CD14-positive monocyte (primary cell): ENCODE results near the gene MYH7. TPM values are rescaled to one million over a fixed set of nuclear protein-coding genes. Genes with fewer than 3 reads are reported as not detected.

Source experiments
- DNase-seq, 3 donors: peaks; one replicate each; pipeline ENCODE4 v3.0.0-alpha.2; 2011 to 2022
- H2AFZ ChIP-seq: 2 replicates; pipeline ENCODE4 v1.6.0; 2012; ENCODE audit warnings: mild to moderate bottlenecking, low read depth, low read length, inconsistent platforms; ENCODE audit not compliant: insufficient read depth, poor library complexity, severe bottlenecking
- H3K27ac ChIP-seq, 2 donors: 1 replicate in 1 of 2; 2 replicates in 1 of 2; pipeline ENCODE4 v1.5.1; 2012 to 2013; ENCODE audit warnings: low read length in 2 of 2, control low read depth in 1 of 2, inconsistent platforms in 1 of 2, low read depth in 1 of 2, mild to moderate bottlenecking in 1 of 2
- H3K27me3 ChIP-seq, 2 donors: one replicate each; pipeline versions ENCODE4 v1.6.0 to v1.6.1; 2011 to 2013; ENCODE audit warnings: low read length in 2 of 2; ENCODE audit not compliant: control insufficient read depth in 2 of 2, insufficient read depth in 2 of 2
- H3K36me3 ChIP-seq, 2 donors: replicated peaks in 1 of 2; 1 replicate in 1 of 2; 2 replicates in 1 of 2; pipeline versions ENCODE4 v1.5.1 to v1.6.1; 2012 to 2013; ENCODE audit warnings: low read length in 2 of 2, control low read depth in 1 of 2, inconsistent platforms in 1 of 2, mild to moderate bottlenecking in 1 of 2; ENCODE audit not compliant: insufficient read depth in 2 of 2, control insufficient read depth in 1 of 2
- H3K4me1 ChIP-seq, 2 donors: 1 replicate in 1 of 2; 2 replicates in 1 of 2; pipeline versions ENCODE4 v1.5.1 to v1.6.1; 2012 to 2013; ENCODE audit warnings: low read length in 2 of 2, control low read depth in 1 of 2, inconsistent platforms in 1 of 2, mild to moderate bottlenecking in 1 of 2, moderate library complexity in 1 of 2; ENCODE audit not compliant: insufficient read depth in 2 of 2, control insufficient read depth in 1 of 2
- H3K4me2 ChIP-seq: replicated peaks from 2 replicates; pipeline ENCODE3; 2012; ENCODE audit warnings: low read length, moderate library complexity, mild to moderate bottlenecking; ENCODE audit not compliant: poor library complexity, severe bottlenecking; ENCODE audit errors: extremely low read depth
- H3K4me3 ChIP-seq, 3 experiments: fragments of 200-600 bp in 1 of 3; sonication (generic) in 1 of 3; replicated peaks in 1 of 3; 1 replicate in 2 of 3; 2 replicates in 1 of 3; pipeline ENCODE4 v1.5.1; 2011 to 2013; ENCODE audit warnings: low read length in 3 of 3, mild to moderate bottlenecking in 3 of 3, control low read depth in 2 of 3, low read depth in 2 of 3, inconsistent platforms in 1 of 3, moderate library complexity in 1 of 3
- H3K79me2 ChIP-seq: 2 replicates; pipeline ENCODE4 v1.6.0; 2012; ENCODE audit warnings: mild to moderate bottlenecking, control low read depth, inconsistent platforms, low read length, moderate library complexity; ENCODE audit not compliant: insufficient read depth
- H3K9ac ChIP-seq: 2 replicates; pipeline ENCODE4 v1.6.0; 2017; ENCODE audit warnings: low read length, mild to moderate bottlenecking; ENCODE audit not compliant: insufficient read depth, poor library complexity, severe bottlenecking
- H3K9me3 ChIP-seq, 2 donors: replicated peaks in 1 of 2; 1 replicate in 1 of 2; 2 replicates in 1 of 2; pipeline versions ENCODE4 v1.5.1 to v1.6.1; 2012 to 2013; ENCODE audit warnings: low read length in 2 of 2, control low read depth in 1 of 2; ENCODE audit not compliant: control insufficient read depth in 1 of 2, insufficient read depth in 1 of 2
- H4K20me1 ChIP-seq: 2 replicates; pipeline ENCODE4 v1.6.0; 2012; ENCODE audit warnings: mild to moderate bottlenecking, low read length, control low read depth, moderate library complexity; ENCODE audit not compliant: insufficient read depth
- H3K27ac Mint-ChIP-seq, 7 donors: one replicate each; pipeline ENCODE4 v1.8.0; 2020; ENCODE audit warnings: mild to moderate bottlenecking in 7 of 7, mixed read lengths in 7 of 7, moderate library complexity in 6 of 7, inconsistent platforms in 2 of 7
- H3K27me3 Mint-ChIP-seq, 3 donors: one replicate each; pipeline ENCODE4 v1.8.0; 2021 to 2022; ENCODE audit warnings: low read depth in 3 of 3, mild to moderate bottlenecking in 3 of 3, mixed read lengths in 3 of 3, moderate library complexity in 3 of 3, inconsistent platforms in 1 of 3
- H3K36me3 Mint-ChIP-seq, 2 donors: one replicate each; pipeline ENCODE4 v1.8.0; 2020; ENCODE audit warnings: mixed read lengths in 2 of 2, inconsistent platforms in 1 of 2, mild to moderate bottlenecking in 1 of 2
- H3K4me1 Mint-ChIP-seq: one replicate; pipeline ENCODE4 v1.8.0; 2020; ENCODE audit warnings: mild to moderate bottlenecking, mixed read lengths
- H3K4me3 Mint-ChIP-seq, 2 donors: one replicate each; pipeline ENCODE4 v1.8.0; 2020; ENCODE audit warnings: mild to moderate bottlenecking in 2 of 2, mixed read lengths in 2 of 2, moderate library complexity in 1 of 2
- H3K9me3 Mint-ChIP-seq, 7 donors: one replicate each; pipeline ENCODE4 v1.8.0; 2020 to 2022; ENCODE audit warnings: mixed read lengths in 7 of 7, mild to moderate bottlenecking in 6 of 7, moderate library complexity in 6 of 7, inconsistent platforms in 2 of 7
- WGBS: methylation state at CpG from one replicate; pipeline ENCODE4 v1.1.5; 2013; ENCODE audit warnings: missing lambda C conversion rate; ENCODE audit not compliant: insufficient coverage; 5-methylcytosine and 5-hydroxymethylcytosine counted together
- intact Hi-C, 2 donors: fragments of 100-400 bp; cut with micrococcal nuclease; formaldehyde crosslinking; loops; one replicate each; pipeline versions ENCODE4 v1.15.0 to v1.15.1; 2023
- polyA plus RNA-seq, 3 donors: library from polyadenylated mRNA; depleted of rRNA in 1 of 3; unstranded in 2 of 3; stranded (reverse) in 1 of 3; fragments of 300-500 nt in 2 of 3; fragments of >200 nt in 1 of 3; fragmentation: Illumina TruSeq in 2 of 3; gene quantifications; 1 replicate in 2 of 3; 2 replicates in 1 of 3; pipeline ENCODE4 v1.2.3, GENCODE V29; 2012 to 2021
- TF ChIP-seq, protein P1 (sequence below): fragments of 200-600 bp; IDR thresholded peaks from one replicate; pipeline ENCODE4 v1.8.0; 2022; ENCODE audit warnings: antibody characterized with exemption, mild to moderate bottlenecking

MYH7 gene
- polyA plus RNA-seq, 3 donors = not detected

GRCh38 chr14:23398348-23398747 lies 37.1 kb downstream of the MYH7 start:
- H2AFZ ChIP-seq = no peak overlapping the region
- H3K4me3 ChIP-seq = no peak overlapping the region
- no peaks in the 10 kb centered on the region for H4K20me1 ChIP-seq
- H3K79me2 ChIP-seq = no peaks in the 10 kb centered on the region
- no peak overlapping the region for H3K9ac ChIP-seq
- Mint-ChIP-seq H3K36me3 (no peaks in the 10 kb centered on the region), H3K4me1 (peaks cover 18% of the 10 kb centered on the region), H3K27me3 (peaks cover 3 to 6% (median 4%) of the 10 kb centered on the region in 3 donors), H3K27ac (no peak overlapping the region), H3K4me3 (no peak overlapping the region), H3K9me3 (no peaks in the 10 kb centered on the region)
- H3K4me1 ChIP-seq = peaks cover 5 to 7% of the 10 kb centered on the region in 2 donors
- TF ChIP-seq, protein P1, sequence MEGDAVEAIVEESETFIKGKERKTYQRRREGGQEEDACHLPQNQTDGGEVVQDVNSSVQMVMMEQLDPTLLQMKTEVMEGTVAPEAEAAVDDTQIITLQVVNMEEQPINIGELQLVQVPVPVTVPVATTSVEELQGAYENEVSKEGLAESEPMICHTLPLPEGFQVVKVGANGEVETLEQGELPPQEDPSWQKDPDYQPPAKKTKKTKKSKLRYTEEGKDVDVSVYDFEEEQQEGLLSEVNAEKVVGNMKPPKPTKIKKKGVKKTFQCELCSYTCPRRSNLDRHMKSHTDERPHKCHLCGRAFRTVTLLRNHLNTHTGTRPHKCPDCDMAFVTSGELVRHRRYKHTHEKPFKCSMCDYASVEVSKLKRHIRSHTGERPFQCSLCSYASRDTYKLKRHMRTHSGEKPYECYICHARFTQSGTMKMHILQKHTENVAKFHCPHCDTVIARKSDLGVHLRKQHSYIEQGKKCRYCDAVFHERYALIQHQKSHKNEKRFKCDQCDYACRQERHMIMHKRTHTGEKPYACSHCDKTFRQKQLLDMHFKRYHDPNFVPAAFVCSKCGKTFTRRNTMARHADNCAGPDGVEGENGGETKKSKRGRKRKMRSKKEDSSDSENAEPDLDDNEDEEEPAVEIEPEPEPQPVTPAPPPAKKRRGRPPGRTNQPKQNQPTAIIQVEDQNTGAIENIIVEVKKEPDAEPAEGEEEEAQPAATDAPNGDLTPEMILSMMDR = no peak
- no peaks in the 10 kb centered on the region for H3K27me3 ChIP-seq
- no peak overlapping the region for H3K27ac ChIP-seq
- intact Hi-C loops = no loop called here
- no peaks in the 10 kb centered on the region for H3K9me3 ChIP-seq
- H3K36me3 ChIP-seq = no peaks in the 10 kb centered on the region
- DNase-seq = no peak
- 88% methylated on average over 4 of the region's 4 CpGs for WGBS
- no peak overlapping the region for H3K4me2 ChIP-seq

DNA sequence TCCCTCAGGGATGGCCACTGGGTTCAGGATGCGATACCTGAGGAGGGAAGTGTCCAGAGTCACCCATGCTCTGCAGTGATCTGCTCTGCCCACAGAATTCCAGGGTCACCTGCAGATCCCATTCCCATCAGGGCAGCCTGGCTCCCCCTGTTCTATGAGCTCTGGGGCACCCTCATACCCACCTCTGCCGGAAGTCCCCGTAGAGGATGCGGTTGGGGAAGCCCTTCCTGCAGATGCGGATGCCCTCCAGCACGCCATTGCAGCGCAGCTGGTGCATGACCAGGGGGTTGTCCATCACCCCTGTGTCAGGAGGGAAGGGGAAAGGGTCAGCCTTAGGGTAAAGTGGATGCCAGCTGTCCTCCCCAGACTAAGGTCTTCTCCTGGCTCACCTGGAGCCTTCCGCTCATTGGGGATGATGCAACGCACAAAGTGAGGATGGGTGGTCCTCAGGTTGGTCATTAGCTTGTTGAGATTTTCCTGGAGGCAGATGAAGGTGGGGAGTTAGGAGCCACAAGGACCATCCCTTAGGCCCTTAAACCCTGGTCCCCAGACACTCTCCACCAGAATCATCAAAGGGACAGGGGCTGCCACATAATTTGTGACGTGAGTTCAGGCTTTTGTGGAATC lies 38.6 kb downstream of the MYH7 start:
- H3K9ac ChIP-seq = no peak overlapping the region
- H3K27me3 ChIP-seq = no peaks in the 10 kb centered on the region
- Mint-ChIP-seq H3K4me1 (peaks cover 12% of the 10 kb centered on the region), H3K36me3 (no peaks in the 10 kb centered on the region), H3K27ac (peak overlapping the region in 1 of 7 donors; percentile 16), H3K27me3 (peaks cover 6 to 8% (median 7%) of the 10 kb centered on the region in 3 donors), H3K9me3 (no peaks in the 10 kb centered on the region), H3K4me3 (no peak overlapping the region)
- no peaks in the 10 kb centered on the region for H3K36me3 ChIP-seq
- intact Hi-C loops = no loop called here
- H3K27ac ChIP-seq = no peak overlapping the region
- H3K79me2 ChIP-seq = no peaks in the 10 kb centered on the region
- WGBS = 100% methylated on average over 5 of the region's 10 CpGs
- no peak for DNase-seq
- H3K4me2 ChIP-seq = no peak overlapping the region
- no peaks in the 10 kb centered on the region for H4K20me1 ChIP-seq
- TF ChIP-seq, protein P1 = no peak
- no peak overlapping the region for H2AFZ ChIP-seq
- no peak overlapping the region for H3K4me3 ChIP-seq
- H3K9me3 ChIP-seq = no peaks in the 10 kb centered on the region
- peaks cover 4 to 5% of the 10 kb centered on the region in 2 donors for H3K4me1 ChIP-seq
